Skin epidermis (tissue), 12 donors: Measurements from ENCODE around the gene KIFAP3.
"Not testable (repeated sequence)": the region's sequence is repeated elsewhere in the genome, so short reads cannot be mapped to it uniquely, and the experiment has no call there.

Experiments used
- H3K27ac ChIP-seq, 21 experiments: fragments of 200-600 bp; sonication (generic) in 11 of 21; one replicate each; pipeline ENCODE4 v1.5.0; 2020; ENCODE audit warnings: mild to moderate bottlenecking in 3 of 21, inconsistent platforms in 2 of 21, moderate library complexity in 2 of 21
- H3K4me3 ChIP-seq, 7 experiments: fragments of 200-600 bp; sonication (generic) in 2 of 7; one replicate each; pipeline ENCODE4 v1.5.0; 2020; ENCODE audit warnings: inconsistent platforms in 2 of 7, mild to moderate bottlenecking in 2 of 7, moderate library complexity in 1 of 7

The KIFAP3 gene

GRCh38 chr1:170067253-170067819, 7.2 kb downstream of the KIFAP3 start:
- peak overlapping the region in 6 of 21 experiments; percentile 21 to 73 (median 50) for H3K27ac ChIP-seq

GRCh38 chr1:170064821-170065220, 9.7 kb downstream of the KIFAP3 start:
- Histone ChIP-seq H3K4me3 (no peak overlapping the region), H3K27ac (no peak overlapping the region)

More at GRCh38 chr1:170067253-170067819, 7.2 kb downstream of the KIFAP3 start:
- H3K4me3 ChIP-seq, result no peak overlapping the region

- Histone ChIP-seq H3K4me3 (no peak overlapping the region), H3K27ac (peak overlapping the region in 5 of 21 experiments; percentile 3 to 51 (median 21))
These were observed 11.2 kb downstream of the KIFAP3 start for GRCh38 chr1:170063109-170063826.

- not testable (repeated sequence) for H3K4me3 ChIP-seq, H3K27ac ChIP-seq
These were observed 12.8 kb downstream of the KIFAP3 start for GRCh38 chr1:170061676-170062075.

- not testable (repeated sequence) for H3K27ac ChIP-seq, H3K4me3 ChIP-seq
These were observed 14.4 kb downstream of the KIFAP3 start for GRCh38 chr1:170060015-170060520.

GRCh38 chr1:170049176-170049800, 25.2 kb downstream of the KIFAP3 start:
- Histone ChIP-seq H3K4me3 (no peak overlapping the region), H3K27ac (no peak overlapping the region)

GRCh38 chr1:170048515-170048914, 26.0 kb downstream of the KIFAP3 start:
- H3K27ac ChIP-seq, result no peak overlapping the region
- no peak overlapping the region for H3K4me3 ChIP-seq

GRCh38 chr1:170044187-170044586, 30.3 kb downstream of the KIFAP3 start:
- Histone ChIP-seq H3K27ac (no peak overlapping the region), H3K4me3 (no peak overlapping the region)

- Histone ChIP-seq H3K27ac (no peak overlapping the region), H3K4me3 (no peak overlapping the region)
These were observed 32.9 kb downstream of the KIFAP3 start for GRCh38 chr1:170041423-170042192.

- Histone ChIP-seq H3K27ac (no peak overlapping the region), H3K4me3 (no peak overlapping the region)
These were observed 41.8 kb downstream of the KIFAP3 start for GRCh38 chr1:170032531-170033280.

GRCh38 chr1:170030212-170030611, 44.3 kb downstream of the KIFAP3 start:
- Histone ChIP-seq H3K27ac (no peak overlapping the region), H3K4me3 (no peak overlapping the region)

- no peak overlapping the region for H3K4me3 ChIP-seq
- no peak overlapping the region for H3K27ac ChIP-seq
These were observed 46.7 kb downstream of the KIFAP3 start for GRCh38 chr1:170027760-170028159.

- no peak overlapping the region for H3K4me3 ChIP-seq
These were observed 53.6 kb downstream of the KIFAP3 start for GRCh38 chr1:170020859-170021258.

GRCh38 chr1:170017478-170017877, 57.0 kb downstream of the KIFAP3 start:
- Histone ChIP-seq H3K4me3 (no peak overlapping the region), H3K27ac (no peak overlapping the region)

More at GRCh38 chr1:170020859-170021258, 53.6 kb downstream of the KIFAP3 start:
- H3K27ac ChIP-seq, result no peak overlapping the region

- H3K27ac ChIP-seq, result no peak overlapping the region
- H3K4me3 ChIP-seq, result no peak overlapping the region
These were observed 61.6 kb downstream of the KIFAP3 start for GRCh38 chr1:170012920-170013319.

GRCh38 chr1:170010443-170010842, 64.1 kb downstream of the KIFAP3 start:
- Histone ChIP-seq H3K27ac (no peak overlapping the region), H3K4me3 (no peak overlapping the region)

GRCh38 chr1:170009551-170009950, 64.9 kb downstream of the KIFAP3 start:
- no peak overlapping the region for H3K27ac ChIP-seq
- no peak overlapping the region for H3K4me3 ChIP-seq

- not testable (repeated sequence) for H3K4me3 ChIP-seq, H3K27ac ChIP-seq
These were observed 65.8 kb downstream of the KIFAP3 start for GRCh38 chr1:170008745-170009144.

GRCh38 chr1:170003270-170003835, 71.1 kb downstream of the KIFAP3 start:
- H3K4me3 ChIP-seq, H3K27ac ChIP-seq: not testable (repeated sequence)
